Keratinocyte (primary cell): ENCODE data around the gene PPP2R5E. TPM values are rescaled to one million over a fixed set of nuclear protein-coding genes. Genes with fewer than 3 reads are reported as not detected.
"Not testable (repeated sequence)": the region's sequence is repeated elsewhere in the genome, so short reads cannot be mapped to it uniquely, and the experiment has no call there.

Experiments
- DNase-seq: peaks from one replicate; pipeline ENCODE4 v3.0.0-alpha.2; 2011; ENCODE audit warnings: low read depth, missing footprints, low spot score
- FAIRE-seq: peaks from 2 replicates; lab custom pipeline; 2011; peaks lifted over from hg19 to GRCh38; lab: Jason Lieb, UNC
- H2AFZ ChIP-seq: 2 replicates; pipeline ENCODE4 v1.6.0; 2012; ENCODE audit warnings: low read length, control low read depth, inconsistent platforms; ENCODE audit not compliant: control insufficient read depth
- H3K27ac ChIP-seq: 2 replicates; pipeline ENCODE4 v1.5.1; 2011; ENCODE audit warnings: low read length; ENCODE audit not compliant: control insufficient read depth, insufficient read depth
- H3K27me3 ChIP-seq: 3 replicates; pipeline ENCODE4 v1.6.0; 2011; ENCODE audit warnings: low read length; ENCODE audit not compliant: control insufficient read depth, insufficient read depth; ENCODE audit errors: extremely low read depth
- H3K36me3 ChIP-seq, 2 experiments: 2 replicates in 1 of 2; 3 replicates in 1 of 2; pipeline ENCODE4 v1.5.1; 2011; ENCODE audit warnings: low read length in 2 of 2, mild to moderate bottlenecking in 1 of 2; ENCODE audit not compliant: control insufficient read depth in 2 of 2, insufficient read depth in 2 of 2; ENCODE audit errors: extremely low read depth in 1 of 2
- H3K4me1 ChIP-seq: 3 replicates; pipeline ENCODE4 v1.5.1; 2011; ENCODE audit warnings: low read length; ENCODE audit not compliant: control insufficient read depth, insufficient read depth; ENCODE audit errors: extremely low read depth
- H3K4me2 ChIP-seq: 3 replicates; pipeline ENCODE4 v1.6.0; 2011; ENCODE audit warnings: low read depth, low read length; ENCODE audit not compliant: control insufficient read depth, insufficient read depth; ENCODE audit errors: extremely low read depth
- H3K4me3 ChIP-seq, 3 experiments: fragments of 200-600 bp in 1 of 3; sonication (generic) in 1 of 3; 2 replicates in 2 of 3; 3 replicates in 1 of 3; pipeline ENCODE4 v1.5.1; 2011 to 2016; ENCODE audit warnings: low read length in 3 of 3, mild to moderate bottlenecking in 3 of 3, control low read depth in 2 of 3, inconsistent platforms in 1 of 3, low read depth in 1 of 3, mixed read lengths in 1 of 3, mixed run types in 1 of 3, moderate library complexity in 1 of 3; ENCODE audit not compliant: control insufficient read depth in 2 of 3, insufficient read depth in 2 of 3; ENCODE audit errors: extremely low read depth in 1 of 3
- H3K79me2 ChIP-seq: 2 replicates; pipeline ENCODE4 v1.6.0; 2012; ENCODE audit warnings: low read length; ENCODE audit not compliant: control insufficient read depth, insufficient read depth
- H3K9ac ChIP-seq: 3 replicates; pipeline ENCODE4 v1.6.0; 2011; ENCODE audit warnings: low read length; ENCODE audit not compliant: control insufficient read depth, insufficient read depth; ENCODE audit errors: extremely low read depth
- H3K9me1 ChIP-seq: 3 replicates; pipeline ENCODE4 v1.6.0; 2011; ENCODE audit warnings: low read length; ENCODE audit not compliant: control insufficient read depth, insufficient read depth; ENCODE audit errors: extremely low read depth
- H3K9me3 ChIP-seq: 2 replicates; pipeline ENCODE4 v1.5.1; 2012; ENCODE audit warnings: low read depth, low read length; ENCODE audit not compliant: control insufficient read depth
- H4K20me1 ChIP-seq: 3 replicates; pipeline ENCODE4 v1.6.0; 2011; ENCODE audit warnings: low read length; ENCODE audit not compliant: control insufficient read depth, insufficient read depth; ENCODE audit errors: extremely low read depth
- EZH2 ChIP-seq: IDR thresholded peaks from one replicate; pipeline ENCODE4 v1.6.1; 2012; ENCODE audit warnings: inconsistent platforms, mild to moderate bottlenecking, low read length, moderate library complexity
- dilution Hi-C: fragments of 300-500 bp; cut with MboI; formaldehyde crosslinking; loops from one replicate; pipeline ENCODE4 v1.7.0; 2020; ENCODE audit warnings: low sequenced_read_pairs; ENCODE audit not compliant: extremely low pct_ligation_motif_present
- polyA minus RNA-seq, 3 experiments: library from RNA; depleted of rRNA, polyadenylated mRNA; stranded (reverse); fragments of >200 nt; gene quantifications; 1 replicate in 1 of 3; 2 replicates in 1 of 3; 3 replicates in 1 of 3; pipeline ENCODE4 v1.2.3, GENCODE V29; 2011
- polyA plus RNA-seq, 5 experiments: library from polyadenylated mRNA; depleted of rRNA in 3 of 5; stranded (reverse) in 3 of 5; stranded (forward) in 1 of 5; unstranded in 1 of 5; fragments of >200 nt; gene quantifications; 1 replicate in 1 of 5; 2 replicates in 3 of 5; 3 replicates in 1 of 5; pipeline versions ENCODE4 v1.2.1 to v1.2.3, GENCODE V29; 2011 to 2012; ENCODE audit warnings: missing spikeins in 2 of 5, low read depth in 1 of 5, low replicate concordance in 1 of 5
- TF ChIP-seq, protein P1 (sequence below), 3 experiments: IDR thresholded peaks in 1 of 3; conservative IDR thresholded peaks in 1 of 3; optimal IDR thresholded peaks in 1 of 3; 2 replicates in 2 of 3; 3 replicates in 1 of 3; pipeline versions ENCODE3 to v1.5.1; 2011; ENCODE audit warnings: low read length in 3 of 3, mild to moderate bottlenecking in 3 of 3, moderate library complexity in 2 of 3, control low read depth in 1 of 3, inconsistent platforms in 1 of 3; ENCODE audit not compliant: insufficient read depth in 2 of 3; ENCODE audit errors: extremely low read depth in 1 of 3

Gene PPP2R5E
- polyA plus RNA-seq: 11.2 to 23.4 TPM (median 22.7 TPM) in 3 replicates
- 30.0 TPM for polyA plus RNA-seq (2011; ENCODE audit: low read depth)
- 15.5 and 31.4 TPM in 2 replicates for polyA plus RNA-seq (2011; cell fraction: cytosol; rRNA removed)
- 13.8 and 17.9 TPM in 2 replicates for polyA plus RNA-seq (2011; cell fraction: nucleus; rRNA removed)
- 19.4 and 25.2 TPM in 2 replicates for polyA plus RNA-seq (2012; ENCODE audit: low replicate concordance)
- polyA minus RNA-seq: 7.8 to 37.8 TPM (median 14.9 TPM) in 3 replicates
- polyA minus RNA-seq (2011; cell fraction: cytosol; rRNA and poly(A)+ RNA removed): 24.9 TPM
- 16.0 and 34.0 TPM in 2 replicates for polyA minus RNA-seq (2011; cell fraction: nucleus; rRNA and poly(A)+ RNA removed)

DNA sequence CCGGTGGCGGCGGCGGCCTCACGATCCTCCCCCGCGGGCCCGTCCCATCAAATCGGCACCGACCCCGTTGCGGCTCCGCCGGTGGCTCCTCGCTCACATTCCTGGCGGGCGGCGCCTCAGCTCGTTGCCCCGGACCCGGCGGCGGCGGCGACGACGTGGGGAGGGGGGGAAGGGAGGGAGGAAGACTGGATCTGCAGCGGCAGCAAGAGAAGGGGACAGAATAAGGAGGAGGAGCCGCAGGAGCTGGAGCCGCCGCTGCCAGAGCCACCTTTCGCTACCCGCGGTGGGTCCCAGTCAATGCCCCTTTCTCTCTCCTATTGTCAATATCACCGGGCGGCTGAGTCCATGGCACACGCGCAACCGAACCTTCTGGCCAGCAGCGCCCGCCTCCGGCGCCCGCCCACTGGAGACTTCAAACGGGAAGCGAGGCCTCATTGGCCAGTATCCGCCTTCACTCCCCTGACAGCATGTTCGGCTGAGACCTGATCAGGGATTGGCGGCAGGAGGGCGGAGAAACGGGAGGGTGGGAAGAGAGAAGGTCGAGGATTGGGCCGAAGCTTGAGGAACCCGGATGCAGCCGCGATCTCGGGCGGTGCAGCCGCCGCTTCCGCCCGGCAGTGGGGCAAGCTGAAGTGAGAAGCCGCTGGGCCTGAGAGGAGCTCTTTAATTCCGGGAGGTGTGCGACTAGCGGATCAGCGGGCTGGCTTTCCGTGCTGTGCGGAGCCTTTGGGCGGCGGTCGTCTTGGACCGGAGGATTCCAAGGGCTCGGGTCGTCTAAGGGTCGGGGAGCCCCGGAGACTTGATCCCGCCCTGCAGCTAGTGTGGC lies at the start of gene PPP2R5E:
TSS of gene PPP2R5E (minus strand) at position 378 of the 826 bp plus-strand sequence. CDS start 3,692 bp downstream, outside the sequence.
- peak; percentile 74 for FAIRE-seq
- peak within 1 kb of the TSS; percentile 82 to 95 (median 94) for H3K4me3 ChIP-seq
- dilution Hi-C loops: no loop called here

DNA sequence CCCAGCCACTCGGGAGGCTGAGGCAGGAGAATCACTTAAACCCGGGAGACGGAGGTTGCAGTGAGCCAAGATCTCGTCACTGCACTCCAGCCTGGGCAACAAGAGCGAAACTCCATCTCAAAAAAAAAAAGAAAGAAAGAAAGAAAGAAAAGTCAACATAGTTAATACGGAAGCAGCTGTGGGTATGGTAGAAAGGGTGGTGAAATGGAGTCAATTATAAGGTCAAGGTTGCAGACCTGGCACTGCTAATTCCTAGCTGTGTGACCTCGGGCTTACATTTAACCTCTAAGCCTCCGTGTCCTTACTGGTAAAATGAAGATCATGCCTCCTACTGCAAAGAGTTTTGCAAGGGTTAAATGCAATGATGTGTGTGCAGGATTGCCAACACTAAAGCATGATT lies 39.9 kb upstream of the PPP2R5E start:
- H4K20me1 ChIP-seq, H3K27ac ChIP-seq, H2AFZ ChIP-seq, FAIRE-seq, H3K9me3 ChIP-seq, H3K9me1 ChIP-seq, DNase-seq, H3K4me2 ChIP-seq, H3K79me2 ChIP-seq, H3K9ac ChIP-seq, H3K4me1 ChIP-seq, H3K27me3 ChIP-seq, H3K36me3 ChIP-seq, H3K4me3 ChIP-seq, dilution Hi-C loops: not testable (repeated sequence)

More for the DNA sequence above, at the start of gene PPP2R5E:
- no peaks in the 10 kb centered on the region for H3K9me1 ChIP-seq
- peak within 1 kb of the TSS; percentile 97 for H2AFZ ChIP-seq
- peak within 1 kb of the TSS; percentile 77 for H3K27ac ChIP-seq
- H3K4me2 ChIP-seq: peak within 1 kb of the TSS; percentile 90
- peaks cover 37% of the 10 kb centered on the region for H3K79me2 ChIP-seq
- H4K20me1 ChIP-seq: no peaks in the 10 kb centered on the region
- peaks cover 6% of the 10 kb centered on the region for H3K4me1 ChIP-seq
- H3K9ac ChIP-seq: peak within 1 kb of the TSS; percentile 86
- H3K9me3 ChIP-seq: no peaks in the 10 kb centered on the region
- TF ChIP-seq, protein P1, sequence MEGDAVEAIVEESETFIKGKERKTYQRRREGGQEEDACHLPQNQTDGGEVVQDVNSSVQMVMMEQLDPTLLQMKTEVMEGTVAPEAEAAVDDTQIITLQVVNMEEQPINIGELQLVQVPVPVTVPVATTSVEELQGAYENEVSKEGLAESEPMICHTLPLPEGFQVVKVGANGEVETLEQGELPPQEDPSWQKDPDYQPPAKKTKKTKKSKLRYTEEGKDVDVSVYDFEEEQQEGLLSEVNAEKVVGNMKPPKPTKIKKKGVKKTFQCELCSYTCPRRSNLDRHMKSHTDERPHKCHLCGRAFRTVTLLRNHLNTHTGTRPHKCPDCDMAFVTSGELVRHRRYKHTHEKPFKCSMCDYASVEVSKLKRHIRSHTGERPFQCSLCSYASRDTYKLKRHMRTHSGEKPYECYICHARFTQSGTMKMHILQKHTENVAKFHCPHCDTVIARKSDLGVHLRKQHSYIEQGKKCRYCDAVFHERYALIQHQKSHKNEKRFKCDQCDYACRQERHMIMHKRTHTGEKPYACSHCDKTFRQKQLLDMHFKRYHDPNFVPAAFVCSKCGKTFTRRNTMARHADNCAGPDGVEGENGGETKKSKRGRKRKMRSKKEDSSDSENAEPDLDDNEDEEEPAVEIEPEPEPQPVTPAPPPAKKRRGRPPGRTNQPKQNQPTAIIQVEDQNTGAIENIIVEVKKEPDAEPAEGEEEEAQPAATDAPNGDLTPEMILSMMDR (optimal IDR thresholded peaks at IDR 0.05 in 1 of 3, IDR thresholded peaks at IDR 0.05 in 1 of 3, conservative IDR thresholded peaks at IDR 0.05 in 1 of 3; ENCODE audit: extremely low read depth in 1 of 3, insufficient read depth in 2 of 3, low read length in 3 of 3): no peak
- no peak for TF ChIP-seq EZH2
- H3K27me3 ChIP-seq: no peaks in the 10 kb centered on the region
- H3K36me3 ChIP-seq: peaks cover 2 to 9% of the 10 kb centered on the region in 2 experiments
- peak; percentile 85 for DNase-seq
